HG03159 (cell line): ENCODE data around the gene CHD9NB.
A peak's percentile ranks its signal among the peaks of the same experiment; 100 is the strongest.

Experiments
- ATAC-seq: cut with Tn5 transposase; IDR thresholded peaks from one replicate; pipeline ENCODE4 v1.9.1; 2021; ENCODE audit warnings: mild to moderate bottlenecking, moderate library complexity; ENCODE audit not compliant: unreplicated experiment

The CHD9NB gene

GRCh38 chr16:53035176-53035942, 17.3 kb downstream of the CHD9NB start:
- ATAC-seq = no peak

- ATAC-seq = no peak
Measured at GRCh38 chr16:53034306-53034705, 18.4 kb downstream of the CHD9NB start.

GRCh38 chr16:53031323-53031942, 21.3 kb downstream of the CHD9NB start:
- ATAC-seq = no peak

GRCh38 chr16:53029971-53030370, 22.7 kb downstream of the CHD9NB start:
- no peak for ATAC-seq

GRCh38 chr16:53024045-53024444, 28.7 kb downstream of the CHD9NB start:
- ATAC-seq = peak; percentile 46

- ATAC-seq = no peak
Measured at GRCh38 chr16:53022374-53022773, 30.3 kb downstream of the CHD9NB start.

GRCh38 chr16:53018834-53019416, 33.8 kb downstream of the CHD9NB start:
- ATAC-seq = no peak

- no peak for ATAC-seq
Measured at GRCh38 chr16:53014287-53014686, 38.4 kb downstream of the CHD9NB start.

- ATAC-seq = no peak
Measured at GRCh38 chr16:53007095-53007494, 45.6 kb downstream of the CHD9NB start.

GRCh38 chr16:52997922-52998321, 54.8 kb downstream of the CHD9NB start:
- no peak for ATAC-seq

GRCh38 chr16:52994942-52995341, 57.8 kb downstream of the CHD9NB start:
- no peak for ATAC-seq

GRCh38 chr16:52993179-52993578, 59.5 kb downstream of the CHD9NB start:
- no peak for ATAC-seq

GRCh38 chr16:52991572-52991971, 61.1 kb downstream of the CHD9NB start:
- no peak for ATAC-seq
